NCI-H2081 treated with DMSO at 0.1 percent for 48 hours (cell line): ENCODE results near the gene SOS2.
"Not testable (repeated sequence)": the region's sequence is repeated elsewhere in the genome, so short reads cannot be mapped to it uniquely, and the experiment has no call there.

Experiments
- DNase-seq: peaks from one replicate; lab custom pipeline; 2025; lab: John Stamatoyannopoulos, UW

SOS2 gene

GRCh38 chr14:50085570-50086320 lies 145.6 kb downstream of the SOS2 start:
- no peak for DNase-seq

DNA sequence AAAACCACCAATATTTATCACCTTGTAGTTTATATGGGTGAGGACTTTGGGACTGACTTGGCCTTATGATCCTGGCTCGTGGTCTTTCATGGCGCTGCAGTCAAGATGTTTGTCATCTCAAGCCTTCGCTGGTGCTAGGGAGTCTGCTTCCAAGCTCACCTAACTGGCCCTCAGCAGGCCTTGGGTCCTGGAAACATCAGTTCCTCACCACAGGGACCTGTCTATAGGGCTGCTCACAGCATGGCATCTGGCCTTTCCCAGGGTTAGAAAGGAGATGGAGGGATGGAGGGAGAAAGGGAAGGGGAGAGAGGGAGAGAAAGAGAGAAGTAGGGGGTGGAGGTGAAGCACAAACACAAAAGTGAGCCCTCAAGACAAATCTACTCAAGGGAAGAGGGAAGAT lies 146.7 kb downstream of the SOS2 start:
- no peak for DNase-seq

GRCh38 chr14:50083467-50084337 lies 147.7 kb downstream of the SOS2 start:
- DNase-seq, result no peak

- no peak for DNase-seq
Measured at GRCh38 chr14:50082784-50083466, 148.5 kb downstream of the SOS2 start.

DNA sequence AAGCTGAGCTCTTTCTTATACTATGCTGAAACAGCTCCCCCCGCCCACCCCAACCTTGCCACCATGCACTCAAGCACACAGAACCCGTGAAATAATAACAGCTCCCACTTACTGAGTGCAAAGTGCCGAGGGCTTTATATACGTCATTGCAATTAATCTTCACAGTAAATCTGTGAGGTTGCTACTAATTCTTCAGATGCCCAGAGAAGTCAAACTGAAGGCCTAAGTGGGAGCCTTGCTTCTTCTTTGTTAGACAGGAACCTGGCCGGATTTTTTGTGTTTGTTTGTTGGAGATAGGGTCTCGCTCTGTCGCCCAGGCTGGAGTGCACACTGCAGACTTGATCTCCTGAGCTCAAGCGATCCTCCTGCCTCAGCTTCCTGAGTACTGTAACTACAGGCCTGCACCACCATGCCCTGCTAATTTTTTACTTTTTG lies 149.1 kb downstream of the SOS2 start:
- DNase-seq, result no peak

- not testable (repeated sequence) for DNase-seq
Measured at GRCh38 chr14:50079103-50079502, 152.3 kb downstream of the SOS2 start.

DNA sequence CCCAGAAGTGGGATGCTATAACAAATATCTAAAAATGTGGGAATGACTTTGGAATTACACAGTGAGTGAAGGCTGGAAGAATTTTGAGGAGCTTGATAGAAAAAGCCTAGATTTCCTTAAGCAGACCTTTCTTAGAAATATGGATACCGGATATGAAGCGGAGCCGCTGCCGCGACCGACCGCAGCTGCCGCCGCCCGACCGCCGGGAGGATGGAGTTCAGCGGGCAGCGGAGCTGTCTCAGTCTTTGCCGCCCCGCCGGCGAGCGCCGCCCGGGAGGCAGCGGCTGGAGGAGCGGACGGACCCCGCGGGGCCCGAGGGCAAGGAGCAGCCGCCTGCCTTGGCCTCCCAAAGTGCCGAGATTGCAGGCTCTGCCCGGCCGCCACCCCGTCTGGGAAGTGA lies 157.7 kb downstream of the SOS2 start:
- not testable (repeated sequence) for DNase-seq

- no peak for DNase-seq
Measured at GRCh38 chr14:50072395-50072794, 159.0 kb downstream of the SOS2 start.

DNA sequence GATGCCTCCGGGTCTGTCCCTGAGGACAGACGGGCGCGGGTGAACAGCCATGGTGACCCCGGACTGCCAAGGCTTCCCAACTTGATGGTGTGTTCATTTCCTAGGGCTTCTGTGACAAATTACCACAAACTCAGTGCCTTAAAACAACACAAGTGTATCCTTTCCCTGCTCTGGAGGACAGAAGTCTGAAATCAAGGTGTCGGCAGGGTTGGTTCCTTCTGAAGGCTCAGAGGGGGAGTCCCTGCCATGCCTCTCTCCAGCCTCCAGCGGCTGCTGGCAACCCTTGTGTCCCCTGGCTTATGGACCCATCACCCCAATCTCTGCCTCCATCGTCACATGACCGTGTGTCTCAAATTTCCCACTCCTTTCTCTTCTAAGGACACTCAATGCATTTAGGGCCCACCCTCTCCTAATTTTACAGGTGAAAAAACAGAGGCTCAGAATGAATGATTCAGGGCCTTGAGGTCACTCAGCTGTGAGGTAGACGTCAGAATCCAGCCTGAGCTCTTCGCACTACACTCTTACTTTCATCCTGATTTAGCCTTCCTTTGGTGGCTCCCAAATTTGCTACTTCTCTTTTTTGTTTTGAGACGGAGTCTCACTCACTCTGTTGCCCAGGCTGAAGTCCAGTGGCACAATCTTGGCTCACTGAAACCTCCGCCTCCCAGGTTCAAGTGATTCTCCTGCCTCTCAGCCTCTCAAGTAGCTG lies 160.4 kb downstream of the SOS2 start:
- no peak for DNase-seq

DNA sequence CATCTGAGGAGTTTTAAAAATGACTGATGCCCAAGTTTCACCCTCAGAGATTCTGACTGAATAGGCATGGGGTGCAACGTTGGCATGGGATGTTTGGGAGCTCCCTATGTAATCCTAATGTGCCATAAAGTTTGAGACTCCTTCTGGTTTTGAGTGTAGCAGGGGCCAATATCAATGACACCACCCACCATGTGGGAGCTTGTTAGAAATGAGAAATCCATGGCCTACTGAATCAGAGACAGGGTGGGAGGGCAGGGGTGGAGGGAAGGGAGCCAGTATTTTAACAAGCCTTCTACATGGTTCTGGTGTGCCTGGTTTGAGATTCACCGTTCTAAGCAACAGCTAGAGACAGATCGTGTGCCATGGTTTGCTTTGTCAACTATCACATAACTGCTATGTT lies 161.1 kb downstream of the SOS2 start:
- no peak for DNase-seq

GRCh38 chr14:50069325-50069724 lies 162.1 kb downstream of the SOS2 start:
- DNase-seq, result no peak

DNA sequence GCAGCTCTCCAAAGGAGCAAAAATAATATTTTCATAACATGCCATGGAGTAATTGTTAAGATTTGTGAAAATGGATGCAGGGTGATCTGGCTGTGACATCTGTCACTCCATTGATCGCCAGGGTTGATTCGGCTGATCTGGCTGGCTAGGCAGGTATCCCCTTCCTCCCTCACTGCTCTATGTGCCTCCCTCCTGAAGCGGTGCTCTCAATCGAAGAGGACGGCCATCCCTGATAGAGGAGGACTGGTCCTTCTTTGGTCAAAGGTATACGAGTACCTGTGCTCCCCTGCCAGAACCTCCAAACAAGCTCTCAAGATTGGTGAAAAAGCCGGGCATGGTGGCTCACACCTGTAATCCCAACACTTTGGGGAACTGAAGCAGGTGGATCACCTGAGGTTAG lies 162.9 kb downstream of the SOS2 start:
- no peak for DNase-seq

GRCh38 chr14:50067723-50068495 lies 163.5 kb downstream of the SOS2 start:
- no peak for DNase-seq
